ENCODE data around the gene TIMP3. TPM values are rescaled to one million over a fixed set of nuclear protein-coding genes. Genes with fewer than 3 reads are reported as not detected.

Gene TIMP3
- polyA plus RNA-seq, 12 donors, result 100 to 167 (median 124) TPM; not detected in 1

- no peak for DNase-seq
These were observed 78.0 kb downstream of the TIMP3 start for GRCh38 chr22:32879550-32879949.

- DNase-seq, result no peak
These were observed 78.6 kb downstream of the TIMP3 start for GRCh38 chr22:32880061-32880460.

GRCh38 chr22:32880505-32880892, 79.0 kb downstream of the TIMP3 start:
- DNase-seq, result no peak

GRCh38 chr22:32880893-32881596, 79.5 kb downstream of the TIMP3 start:
- peak; percentile 67 for DNase-seq

GRCh38 chr22:32882360-32882755, 80.9 kb downstream of the TIMP3 start:
- no peak for DNase-seq

GRCh38 chr22:32882774-32883530, 81.4 kb downstream of the TIMP3 start:
- peak; percentile 21 for DNase-seq

- no peak for DNase-seq
These were observed 85.9 kb downstream of the TIMP3 start for GRCh38 chr22:32887324-32887980.

- no peak for DNase-seq
These were observed 87.5 kb downstream of the TIMP3 start for GRCh38 chr22:32888976-32889375.

- DNase-seq, result no peak
These were observed 95.4 kb downstream of the TIMP3 start for GRCh38 chr22:32896891-32897290.

GRCh38 chr22:32897400-32897799, 95.9 kb downstream of the TIMP3 start:
- no peak for DNase-seq

- no peak for DNase-seq
These were observed 99.6 kb downstream of the TIMP3 start for GRCh38 chr22:32900886-32901635.

GRCh38 chr22:32901925-32902324, 100.4 kb downstream of the TIMP3 start:
- DNase-seq, result no peak

GRCh38 chr22:32903507-32903906, 102.0 kb downstream of the TIMP3 start:
- DNase-seq, result no peak

GRCh38 chr22:32904044-32904443, 102.5 kb downstream of the TIMP3 start:
- DNase-seq, result no peak

- DNase-seq, result no peak
These were observed 103.9 kb downstream of the TIMP3 start for GRCh38 chr22:32905400-32905799.

GRCh38 chr22:32909581-32910428, 108.3 kb downstream of the TIMP3 start:
- DNase-seq, result no peak

GRCh38 chr22:32910429-32910772, 108.9 kb downstream of the TIMP3 start:
- no peak for DNase-seq

GRCh38 chr22:32911503-32911902, 110.0 kb downstream of the TIMP3 start:
- DNase-seq, result no peak

All from muscle of arm (tissue), 12 donors.